B cell (primary cell): ENCODE data around the gene CPHXL. TPM values are rescaled to one million over a fixed set of nuclear protein-coding genes. Genes with fewer than 3 reads are reported as not detected.

Experiments used
- ATAC-seq: fragments of 200-7000 bp; cut with Tn5 transposase; one replicate; pipeline ENCODE4 v1.10.0; 2021; ENCODE audit warnings: low read depth, mild to moderate bottlenecking, moderate number of reproducible peaks, moderate library complexity
- CTCF ChIA-PET: fragments of 350-600 bp; sonication (Branson Sonifier 250); formaldehyde crosslinking; loops from one replicate; lab custom pipeline; 2021; ENCODE audit warnings: antibody characterized with exemption, inconsistent platforms; lab: Charles Lee
- POLR2A ChIA-PET: fragments of 350-600 bp; sonication (Branson Sonifier 250); formaldehyde crosslinking; loops from one replicate; lab custom pipeline; 2021; ENCODE audit warnings: antibody characterized with exemption; lab: Charles Lee
- DNase-seq: peaks from one replicate; pipeline ENCODE4 v3.0.0; 2013
- H2AFZ ChIP-seq: 2 replicates; pipeline ENCODE4 v1.6.1; 2012; ENCODE audit warnings: mild to moderate bottlenecking, low read depth, low read length; ENCODE audit not compliant: insufficient read depth, poor library complexity, severe bottlenecking
- H3K27ac ChIP-seq, 2 donors: 1 replicate in 1 of 2; 2 replicates in 1 of 2; pipeline ENCODE4 v1.5.1; 2012 to 2013; ENCODE audit warnings: low read length in 2 of 2, mild to moderate bottlenecking in 2 of 2, moderate library complexity in 1 of 2
- H3K27me3 ChIP-seq, 4 experiments: fragments of 200-600 bp in 1 of 4; sonication (generic) in 1 of 4; replicated peaks in 1 of 4; 1 replicate in 2 of 4; 2 replicates in 2 of 4; pipeline versions ENCODE4 v1.6.1 to v1.7.0; 2013 to 2016; ENCODE audit warnings: low read length in 3 of 4, mild to moderate bottlenecking in 2 of 4, mixed read lengths in 1 of 4, moderate library complexity in 1 of 4; ENCODE audit not compliant: insufficient read depth in 4 of 4, control insufficient read depth in 3 of 4; ENCODE audit errors: control extremely low read depth in 1 of 4
- H3K36me3 ChIP-seq, 2 experiments: replicated peaks in 1 of 2; 1 replicate in 1 of 2; 2 replicates in 1 of 2; pipeline versions ENCODE4 v1.6.1 to v1.7.1; 2013; ENCODE audit warnings: low read length in 1 of 2; ENCODE audit not compliant: insufficient read depth in 2 of 2, control insufficient read depth in 1 of 2; ENCODE audit errors: control extremely low read depth in 1 of 2, extremely low read depth in 1 of 2
- H3K4me1 ChIP-seq, 2 donors: fragments of 200-600 bp in 1 of 2; sonication (generic) in 1 of 2; 1 replicate in 1 of 2; 2 replicates in 1 of 2; pipeline versions ENCODE4 v1.5.1 to v1.6.1; 2013 to 2017; ENCODE audit warnings: low read length in 2 of 2; ENCODE audit not compliant: control insufficient read depth in 2 of 2, insufficient read depth in 2 of 2
- H3K4me2 ChIP-seq: replicated peaks from 2 replicates; pipeline ENCODE3; 2012; ENCODE audit warnings: mild to moderate bottlenecking, low read depth, low read length; ENCODE audit not compliant: poor library complexity, severe bottlenecking
- H3K4me3 ChIP-seq, 5 experiments: fragments of 200-600 bp in 1 of 5; sonication (generic) in 1 of 5; 1 replicate in 3 of 5; 2 replicates in 2 of 5; pipeline versions ENCODE4 v1.5.1 to v1.7.0; 2011 to 2016; ENCODE audit warnings: low read length in 4 of 5, mild to moderate bottlenecking in 4 of 5, low read depth in 2 of 5, control low read depth in 1 of 5, moderate library complexity in 1 of 5; ENCODE audit not compliant: insufficient read depth in 1 of 5; ENCODE audit errors: control extremely low read depth in 1 of 5, extremely low read depth in 1 of 5
- H3K79me2 ChIP-seq: fragments of 200-600 bp; sonication (generic); one replicate; pipeline ENCODE4 v1.6.0; 2016; ENCODE audit warnings: low read length; ENCODE audit not compliant: control insufficient read depth, insufficient read depth
- H3K9ac ChIP-seq: fragments of 200-600 bp; sonication (generic); 2 replicates; pipeline ENCODE4 v1.6.1; 2017; ENCODE audit warnings: mild to moderate bottlenecking, low read length, moderate library complexity
- H3K9me3 ChIP-seq, 3 donors: one replicate each; pipeline versions ENCODE4 v1.6.1 to v1.7.1; 2013; ENCODE audit warnings: low read length in 2 of 3; ENCODE audit not compliant: control insufficient read depth in 2 of 3, insufficient read depth in 1 of 3; ENCODE audit errors: control extremely low read depth in 1 of 3
- H4K20me1 ChIP-seq: 2 replicates; pipeline ENCODE4 v1.6.0; 2012; ENCODE audit warnings: mild to moderate bottlenecking, low read length; ENCODE audit not compliant: insufficient read depth, control insufficient read depth, poor library complexity, severe bottlenecking
- H3K27ac Mint-ChIP-seq: one replicate; pipeline ENCODE4 v1.8.0; 2021; ENCODE audit warnings: mixed read lengths
- H3K27me3 Mint-ChIP-seq: one replicate; pipeline ENCODE4 v1.8.0; 2021; ENCODE audit warnings: mixed read lengths
- H3K4me1 Mint-ChIP-seq: one replicate; pipeline ENCODE4 v1.8.0; 2021; ENCODE audit warnings: mixed read lengths
- H3K4me3 Mint-ChIP-seq: one replicate; pipeline ENCODE4 v1.8.0; 2021; ENCODE audit warnings: mixed read lengths
- H3K9me3 Mint-ChIP-seq: one replicate; pipeline ENCODE4 v1.8.0; 2022; ENCODE audit warnings: mixed read lengths; ENCODE audit not compliant: insufficient read depth
- CTCF ChIP-seq: fragments of 200-600 bp; IDR thresholded peaks from one replicate; pipeline ENCODE4 v1.8.0; 2022; ENCODE audit warnings: antibody characterized with exemption, mild to moderate bottlenecking
- EZH2 ChIP-seq: IDR thresholded peaks from 2 replicates; pipeline ENCODE4 v1.6.1; 2012; ENCODE audit warnings: borderline replicate concordance, low read depth, mild to moderate bottlenecking, moderate library complexity, low read length; ENCODE audit not compliant: insufficient read depth, poor library complexity, severe bottlenecking
- WGBS: methylation state at CpG from one replicate; pipeline ENCODE4 v1.1.5; 2013; ENCODE audit warnings: missing lambda C conversion rate; ENCODE audit not compliant: insufficient coverage; 5-methylcytosine and 5-hydroxymethylcytosine counted together
- intact Hi-C: fragments of 100-400 bp; cut with micrococcal nuclease; formaldehyde crosslinking; loops from one replicate; pipeline ENCODE4 v1.10.0; 2022
- polyA plus RNA-seq: library from polyadenylated mRNA; depleted of rRNA; stranded (reverse); fragments of >200 nt; gene quantifications from 2 replicates; pipeline ENCODE4 v1.2.3, GENCODE V29; 2012
- total RNA-seq, 2 donors: library from RNA; stranded (reverse); fragments of 120-200 nt in 1 of 2; gene quantifications; 1 replicate in 1 of 2; 2 replicates in 1 of 2; pipeline versions ENCODE4 v1.2.3 to v1.2.4, GENCODE V29; 2013 to 2022

The CPHXL gene
- total and polyA plus RNA-seq, 2 donors (not counting 1 experiment from before 2014, with no cell fraction given): not detected

- intact Hi-C loops: no loop called here
- no peak overlapping the region for H3K4me2 ChIP-seq
- no peak overlapping the region for H3K4me3 ChIP-seq
- ATAC-seq (no peak), DNase-seq (no peak)
- ChIA-PET CTCF (no interaction called here), POLR2A (no interaction called here)
- Mint-ChIP-seq H3K27me3 (peaks cover 19% of the 10 kb centered on the region), H3K9me3 (no peaks in the 10 kb centered on the region), H3K4me1 (no peaks in the 10 kb centered on the region), H3K4me3 (no peak overlapping the region), H3K27ac (no peak overlapping the region)
- H3K27ac ChIP-seq: no peak overlapping the region
- no peak overlapping the region for H2AFZ ChIP-seq
- no peak overlapping the region for H3K9ac ChIP-seq
- no peaks in the 10 kb centered on the region for H3K4me1 ChIP-seq
- WGBS: no CpG with 5 or more reads among the region's 4 CpGs
- TF ChIP-seq CTCF: no peak
- TF ChIP-seq EZH2: no peak
- no peaks in the 10 kb centered on the region for H3K36me3 ChIP-seq
- H3K9me3 ChIP-seq: peaks cover 0 to 10% (median 0%) of the 10 kb centered on the region in 3 donors
- no peaks in the 10 kb centered on the region for H3K79me2 ChIP-seq
- peaks cover 0 to 9% (median 1%) of the 10 kb centered on the region in 4 experiments for H3K27me3 ChIP-seq
- H4K20me1 ChIP-seq: no peaks in the 10 kb centered on the region
Measured at GRCh38 chr16:75718452-75718851, 7.8 kb downstream of the CPHXL start.

GRCh38 chr16:75714661-75715060, 11.6 kb downstream of the CPHXL start:
- no peaks in the 10 kb centered on the region for H3K4me1 ChIP-seq
- H3K9me3 ChIP-seq: peaks cover 2 to 21% (median 12%) of the 10 kb centered on the region in 3 donors
- Mint-ChIP-seq H3K27ac (no peak overlapping the region), H3K27me3 (peaks cover 25% of the 10 kb centered on the region), H3K4me3 (no peak overlapping the region), H3K9me3 (peaks cover 8% of the 10 kb centered on the region), H3K4me1 (no peaks in the 10 kb centered on the region)
- POLR2A ChIA-PET: no interaction called here
- TF ChIP-seq EZH2 (no peak), CTCF (no peak)
- no peak overlapping the region for H2AFZ ChIP-seq
- H3K4me3 ChIP-seq: no peak overlapping the region
- H3K4me2 ChIP-seq: no peak overlapping the region
- H3K9ac ChIP-seq: no peak overlapping the region
- H3K36me3 ChIP-seq: no peaks in the 10 kb centered on the region
- H4K20me1 ChIP-seq: no peaks in the 10 kb centered on the region
- intact Hi-C loops: no loop called here
- H3K27me3 ChIP-seq: peaks cover 0 to 9% (median 1%) of the 10 kb centered on the region in 4 experiments
- H3K27ac ChIP-seq: no peak overlapping the region
- H3K79me2 ChIP-seq: no peaks in the 10 kb centered on the region
- ATAC-seq (no peak), DNase-seq (no peak)
- CTCF ChIA-PET: no interaction called here
